HEK293T (cell line): ENCODE data around the gene CD40.

ENCODE experiments used
- BHLHE40 ChIP-seq: fragments of 450-650 bp; IDR thresholded peaks from 2 replicates; pipeline ENCODE4 v1.6.1; 2016; ENCODE audit warnings: mild to moderate bottlenecking, moderate library complexity, borderline replicate concordance
- ELF4 ChIP-seq: fragments of 450-650 bp; IDR thresholded peaks from 2 replicates; pipeline ENCODE4 v1.6.1; 2017; ENCODE audit warnings: antibody characterized with exemption
- SP1 ChIP-seq: fragments of 450-650 bp; IDR thresholded peaks from 2 replicates; pipeline ENCODE4 v1.6.1; 2017

DNA sequence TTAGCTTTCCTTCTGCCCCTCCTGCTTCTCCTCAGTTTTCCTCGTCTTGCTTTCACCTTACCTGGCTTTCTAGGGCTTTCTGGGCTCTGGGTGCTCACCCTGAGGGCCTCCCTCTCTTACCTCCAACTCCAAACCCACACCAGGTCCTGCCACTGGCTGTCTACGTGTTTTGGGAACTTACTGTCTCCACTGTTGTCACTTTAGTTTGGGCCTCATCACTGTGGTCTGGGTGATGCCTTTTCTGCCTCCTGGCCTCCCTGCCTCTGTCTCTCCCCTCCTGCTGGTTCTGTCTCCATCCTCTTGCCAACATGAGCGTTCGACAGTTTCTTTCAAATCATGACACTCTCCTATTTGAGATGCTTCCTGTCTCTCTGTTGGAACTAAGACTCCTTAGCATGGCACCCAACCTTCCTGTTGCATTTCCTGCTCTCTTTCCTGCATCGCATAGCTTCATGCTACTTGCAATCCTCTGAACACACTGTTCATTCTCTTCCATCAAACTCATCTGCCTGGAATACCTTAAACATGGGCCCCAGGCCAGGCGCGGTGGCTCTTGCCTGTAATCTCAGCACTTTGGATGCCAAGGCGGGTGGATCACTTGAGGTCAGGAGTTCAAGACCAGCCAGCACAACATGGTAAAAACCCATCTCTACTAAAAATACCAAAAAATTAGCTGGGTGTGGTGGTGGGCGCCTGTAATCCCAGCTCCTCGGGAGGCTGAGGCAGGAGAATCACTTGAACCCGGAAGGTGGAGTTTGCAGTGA is 5.5 kb downstream of the CD40 start:
- TF ChIP-seq SP1 = no peak
- no peak for TF ChIP-seq ELF4
- TF ChIP-seq BHLHE40 = no peak
